ENCODE measurements around the gene PROCA1.

DNA sequence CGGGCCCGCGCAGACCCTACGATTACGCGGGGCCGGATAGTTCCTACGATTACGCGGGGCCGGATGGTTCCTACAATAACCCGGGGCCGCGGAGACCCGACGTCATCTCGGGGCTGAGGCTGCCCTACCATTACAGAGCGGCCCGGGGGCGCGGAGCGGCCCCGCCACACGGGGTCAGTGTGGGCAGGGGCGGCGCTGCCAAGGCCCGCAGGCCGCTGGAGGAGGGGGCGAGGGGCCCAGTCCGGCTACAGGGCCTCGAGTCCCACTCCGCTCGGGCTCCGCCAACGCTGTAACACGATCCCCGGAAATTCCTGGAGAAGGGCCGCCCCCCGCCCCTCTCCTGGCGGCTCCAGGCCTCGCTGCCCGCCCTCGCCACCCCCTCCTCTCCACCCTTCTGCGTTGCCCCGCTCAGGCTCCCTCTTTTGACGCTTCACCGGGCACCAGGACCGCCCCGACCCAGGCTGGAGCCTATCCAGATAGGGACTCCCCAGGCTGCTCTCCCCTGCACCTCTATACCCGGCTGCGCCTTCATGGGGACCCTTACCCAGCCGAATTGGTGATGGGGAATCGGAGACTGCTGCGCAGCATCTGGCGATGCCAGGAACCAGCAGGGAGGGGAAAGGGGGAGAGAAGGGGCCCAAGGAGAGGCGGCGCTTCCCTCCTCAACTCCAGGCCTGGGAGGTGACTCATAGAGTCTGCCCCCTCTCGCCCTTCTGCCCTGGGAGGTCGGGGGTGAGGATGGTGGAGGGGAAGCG, 6.1 kb upstream of the PROCA1 start, which contains the start of gene RAB34:
- TF ChIP-seq, protein P1, sequence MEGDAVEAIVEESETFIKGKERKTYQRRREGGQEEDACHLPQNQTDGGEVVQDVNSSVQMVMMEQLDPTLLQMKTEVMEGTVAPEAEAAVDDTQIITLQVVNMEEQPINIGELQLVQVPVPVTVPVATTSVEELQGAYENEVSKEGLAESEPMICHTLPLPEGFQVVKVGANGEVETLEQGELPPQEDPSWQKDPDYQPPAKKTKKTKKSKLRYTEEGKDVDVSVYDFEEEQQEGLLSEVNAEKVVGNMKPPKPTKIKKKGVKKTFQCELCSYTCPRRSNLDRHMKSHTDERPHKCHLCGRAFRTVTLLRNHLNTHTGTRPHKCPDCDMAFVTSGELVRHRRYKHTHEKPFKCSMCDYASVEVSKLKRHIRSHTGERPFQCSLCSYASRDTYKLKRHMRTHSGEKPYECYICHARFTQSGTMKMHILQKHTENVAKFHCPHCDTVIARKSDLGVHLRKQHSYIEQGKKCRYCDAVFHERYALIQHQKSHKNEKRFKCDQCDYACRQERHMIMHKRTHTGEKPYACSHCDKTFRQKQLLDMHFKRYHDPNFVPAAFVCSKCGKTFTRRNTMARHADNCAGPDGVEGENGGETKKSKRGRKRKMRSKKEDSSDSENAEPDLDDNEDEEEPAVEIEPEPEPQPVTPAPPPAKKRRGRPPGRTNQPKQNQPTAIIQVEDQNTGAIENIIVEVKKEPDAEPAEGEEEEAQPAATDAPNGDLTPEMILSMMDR (IDR thresholded peaks at IDR 0.05): no peak
- TF ChIP-seq POLR2A (IDR thresholded peaks at IDR 0.05): peak in 1 of 3 donors; percentile 3
